CD4-positive, alpha-beta T cell treated with Interleukin-12 subunit alpha and Interleukin-12 subunit beta, for 1 hour (primary cell): Measurements from ENCODE around the gene HS3ST5.
"Not testable (repeated sequence)": the region's sequence is repeated elsewhere in the genome, so short reads cannot be mapped to it uniquely, and the experiment has no call there.

Source experiments
- DNase-seq: peaks from one replicate; pipeline ENCODE4 v3.0.0-alpha.2; 2020

Gene HS3ST5

GRCh38 chr6:114327074-114327473 lies 15.7 kb downstream of the HS3ST5 start:
- DNase-seq = no peak

GRCh38 chr6:114323784-114324183 lies 19.0 kb downstream of the HS3ST5 start:
- DNase-seq = no peak

- no peak for DNase-seq
Observed at GRCh38 chr6:114319749-114320148, 23.1 kb downstream of the HS3ST5 start.

- DNase-seq = no peak
Observed at GRCh38 chr6:114315831-114316595, 26.8 kb downstream of the HS3ST5 start.

GRCh38 chr6:114313816-114314215 lies 29.0 kb downstream of the HS3ST5 start:
- DNase-seq = not testable (repeated sequence)

- no peak for DNase-seq
Observed at GRCh38 chr6:114312931-114313330, 29.9 kb downstream of the HS3ST5 start.

GRCh38 chr6:114310053-114310452 lies 32.8 kb downstream of the HS3ST5 start:
- DNase-seq = no peak

GRCh38 chr6:114304304-114304887 lies 38.4 kb downstream of the HS3ST5 start:
- peak; percentile 4 for DNase-seq

- no peak for DNase-seq
Observed at GRCh38 chr6:114301596-114302219, 41.1 kb downstream of the HS3ST5 start.

GRCh38 chr6:114297135-114297534 lies 45.7 kb downstream of the HS3ST5 start:
- DNase-seq = no peak

GRCh38 chr6:114292431-114292830 lies 50.4 kb downstream of the HS3ST5 start:
- DNase-seq = no peak

- DNase-seq = no peak
Observed at GRCh38 chr6:114291428-114291827, 51.4 kb downstream of the HS3ST5 start.

- no peak for DNase-seq
Observed at GRCh38 chr6:114290864-114291263, 52.0 kb downstream of the HS3ST5 start.

- DNase-seq = no peak
Observed at GRCh38 chr6:114288701-114289495, 53.9 kb downstream of the HS3ST5 start.

GRCh38 chr6:114287461-114287860 lies 55.4 kb downstream of the HS3ST5 start:
- no peak for DNase-seq

- DNase-seq = no peak
Observed at GRCh38 chr6:114286211-114286610, 56.6 kb downstream of the HS3ST5 start.

- no peak for DNase-seq
Observed at GRCh38 chr6:114284281-114284680, 58.5 kb downstream of the HS3ST5 start.

- DNase-seq = no peak
Observed at GRCh38 chr6:114282292-114282691, 60.5 kb downstream of the HS3ST5 start.

- DNase-seq = no peak
Observed at GRCh38 chr6:114281496-114281895, 61.3 kb downstream of the HS3ST5 start.

- no peak for DNase-seq
Observed at GRCh38 chr6:114280239-114280982, 62.4 kb downstream of the HS3ST5 start.

- DNase-seq = no peak
Observed at GRCh38 chr6:114277220-114277619, 65.6 kb downstream of the HS3ST5 start.

- no peak for DNase-seq
Observed at GRCh38 chr6:114276783-114277182, 66.0 kb downstream of the HS3ST5 start.

GRCh38 chr6:114274836-114275235 lies 68.0 kb downstream of the HS3ST5 start:
- DNase-seq = no peak
